Fibroblast of upper back skin (primary cell): ENCODE data around the gene B3GALT5.
A peak's percentile ranks its signal among the peaks of the same experiment; 100 is the strongest.

Experiments
- DNase-seq: peaks from one replicate; pipeline ENCODE4 v3.0.0-alpha.2; 2013

The B3GALT5 gene

GRCh38 chr21:39707316-39707715 is 94.6 kb downstream of the B3GALT5 start:
- no peak for DNase-seq

GRCh38 chr21:39710866-39711265 is 98.1 kb downstream of the B3GALT5 start:
- DNase-seq: no peak

- DNase-seq: no peak
These were observed 99.5 kb downstream of the B3GALT5 start for GRCh38 chr21:39712273-39712672.

GRCh38 chr21:39712976-39713375 is 100.2 kb downstream of the B3GALT5 start:
- no peak for DNase-seq

GRCh38 chr21:39713905-39714304 is 101.2 kb downstream of the B3GALT5 start:
- no peak for DNase-seq

DNA sequence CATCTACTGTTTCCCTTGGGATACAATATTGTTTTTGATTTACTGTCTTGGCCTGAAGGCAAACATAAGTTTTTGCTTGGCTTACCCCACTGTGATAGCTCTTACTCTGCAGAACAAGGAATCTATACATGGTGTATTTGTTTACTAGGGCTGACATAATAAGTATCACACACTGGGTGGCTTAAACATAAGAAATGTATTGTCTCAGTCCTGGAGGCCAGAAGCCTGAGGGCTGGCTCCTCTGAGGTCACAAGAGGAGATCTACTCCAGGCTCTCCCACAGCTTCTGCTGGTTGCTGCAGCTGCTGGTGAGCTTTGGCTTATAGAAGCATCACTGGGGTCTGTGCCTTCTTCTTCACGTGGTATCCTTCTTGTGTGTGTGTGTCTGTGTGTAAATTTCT is 101.6 kb downstream of the B3GALT5 start:
- no peak for DNase-seq

DNA sequence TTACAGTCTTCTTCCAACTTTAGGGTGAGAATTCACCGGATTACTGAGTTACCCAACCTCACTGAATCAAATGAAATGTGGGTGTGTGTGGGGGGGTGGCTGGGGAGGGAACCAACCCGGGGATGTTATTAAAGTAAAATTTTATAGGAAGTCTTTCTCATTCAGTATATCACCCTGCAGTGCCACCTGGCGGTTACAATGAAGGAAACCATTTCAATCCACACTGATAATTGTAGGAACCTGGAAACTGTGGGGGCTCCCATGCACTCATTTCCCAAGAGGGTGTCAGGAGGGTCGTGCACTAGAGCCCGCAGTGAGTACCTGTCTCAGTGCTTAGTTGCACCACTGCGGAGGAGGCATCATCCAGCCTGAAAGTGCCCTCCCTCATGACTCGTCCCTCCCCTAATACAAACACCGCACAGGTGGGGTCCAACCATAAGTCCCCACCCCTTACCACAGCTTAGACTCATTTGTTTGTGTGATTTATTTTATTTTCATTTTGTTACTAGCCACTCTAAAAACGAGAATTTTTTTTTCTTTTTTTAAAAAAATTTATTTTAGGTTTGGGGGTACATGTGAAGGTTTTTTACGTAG is 103.2 kb downstream of the B3GALT5 start:
- peak; percentile 40 for DNase-seq

GRCh38 chr21:39720126-39720778 is 107.5 kb downstream of the B3GALT5 start:
- DNase-seq: no peak

DNA sequence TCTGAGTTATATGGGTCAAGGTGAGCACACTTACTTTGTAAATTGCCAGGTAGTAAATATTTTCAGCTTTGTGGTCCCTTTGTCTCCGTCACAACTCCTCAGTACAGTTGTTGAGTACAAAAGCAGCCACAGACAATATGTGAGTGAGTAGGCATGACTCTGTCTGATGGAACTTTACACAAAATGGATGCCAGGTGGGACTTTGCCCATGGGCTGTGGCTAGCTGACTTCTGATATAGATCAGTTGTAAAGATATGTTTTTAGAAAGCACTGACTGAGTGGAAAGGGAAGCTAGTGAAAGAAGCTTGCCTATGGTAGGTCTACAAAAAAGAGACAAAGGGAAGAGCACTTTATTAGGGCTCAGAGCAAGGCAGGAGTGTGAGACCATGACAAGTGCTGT is 109.1 kb downstream of the B3GALT5 start:
- no peak for DNase-seq
